Fibroblast of lung (primary cell): ENCODE results near the gene OBSCN.

ENCODE experiments used
- EZH2 ChIP-seq: IDR thresholded peaks from 2 replicates; pipeline ENCODE4 v1.5.1; 2012; ENCODE audit warnings: low read length, control low read depth, mild to moderate bottlenecking; ENCODE audit errors: missing control alignments
- TF ChIP-seq, protein P1 (sequence below), 2 donors: IDR thresholded peaks in 1 of 2; conservative IDR thresholded peaks in 1 of 2; 1 replicate in 1 of 2; 2 replicates in 1 of 2; pipeline ENCODE4 v1.5.1; 2011 to 2012; ENCODE audit warnings: low read length in 2 of 2, control low read depth in 1 of 2, inconsistent platforms in 1 of 2, low read depth in 1 of 2, mild to moderate bottlenecking in 1 of 2

DNA sequence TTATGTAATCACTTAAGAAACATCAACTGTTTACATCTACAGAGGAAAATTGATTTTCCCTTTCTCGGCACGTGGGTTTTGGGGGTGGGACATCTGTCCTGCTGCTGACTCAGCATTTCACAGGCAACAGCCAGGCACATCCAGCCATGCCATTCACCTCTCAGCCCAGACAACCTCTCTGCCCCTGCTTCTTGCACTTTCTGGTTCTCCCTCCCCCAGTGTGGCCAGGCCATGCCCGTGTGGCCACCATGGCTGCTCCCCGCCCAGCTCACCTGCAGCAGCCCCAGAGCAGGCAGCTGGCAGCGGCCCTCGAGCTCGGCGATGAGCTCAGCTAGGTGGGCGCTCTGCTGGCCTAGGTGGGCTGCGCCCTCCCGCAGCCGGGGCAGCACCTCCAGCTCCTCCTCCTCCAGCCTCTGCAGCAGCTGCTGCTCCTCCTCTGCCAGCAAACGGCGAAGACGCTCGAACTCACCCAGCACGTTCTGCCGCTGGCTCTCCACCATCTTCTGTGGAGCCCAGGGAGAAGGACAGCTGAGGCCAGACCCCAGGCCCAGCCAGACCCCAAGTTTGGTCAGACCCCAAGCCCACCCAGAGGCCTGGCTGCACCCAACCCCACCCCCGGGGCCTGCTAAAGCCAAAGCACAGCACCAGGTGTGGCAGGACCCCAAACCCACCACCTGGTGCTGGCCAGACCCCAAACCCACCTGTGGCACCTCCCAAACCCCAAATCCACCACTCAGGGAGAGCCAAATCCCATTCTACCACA lies 193.0 kb downstream of the OBSCN start:
- TF ChIP-seq, protein P1, sequence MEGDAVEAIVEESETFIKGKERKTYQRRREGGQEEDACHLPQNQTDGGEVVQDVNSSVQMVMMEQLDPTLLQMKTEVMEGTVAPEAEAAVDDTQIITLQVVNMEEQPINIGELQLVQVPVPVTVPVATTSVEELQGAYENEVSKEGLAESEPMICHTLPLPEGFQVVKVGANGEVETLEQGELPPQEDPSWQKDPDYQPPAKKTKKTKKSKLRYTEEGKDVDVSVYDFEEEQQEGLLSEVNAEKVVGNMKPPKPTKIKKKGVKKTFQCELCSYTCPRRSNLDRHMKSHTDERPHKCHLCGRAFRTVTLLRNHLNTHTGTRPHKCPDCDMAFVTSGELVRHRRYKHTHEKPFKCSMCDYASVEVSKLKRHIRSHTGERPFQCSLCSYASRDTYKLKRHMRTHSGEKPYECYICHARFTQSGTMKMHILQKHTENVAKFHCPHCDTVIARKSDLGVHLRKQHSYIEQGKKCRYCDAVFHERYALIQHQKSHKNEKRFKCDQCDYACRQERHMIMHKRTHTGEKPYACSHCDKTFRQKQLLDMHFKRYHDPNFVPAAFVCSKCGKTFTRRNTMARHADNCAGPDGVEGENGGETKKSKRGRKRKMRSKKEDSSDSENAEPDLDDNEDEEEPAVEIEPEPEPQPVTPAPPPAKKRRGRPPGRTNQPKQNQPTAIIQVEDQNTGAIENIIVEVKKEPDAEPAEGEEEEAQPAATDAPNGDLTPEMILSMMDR (conservative IDR thresholded peaks at IDR 0.05 in 1 of 2, IDR thresholded peaks at IDR 0.05 in 1 of 2; ENCODE audit: low read depth in 1 of 2, low read length in 2 of 2) = no peak
- TF ChIP-seq EZH2 = no peak
